ENCODE data around the gene JAKMIP2.

GRCh38 chr5:147639321-147639720, 143.2 kb downstream of the JAKMIP2 start:
- TF ChIP-seq CTCF (IDR thresholded peaks at IDR 0.05), result no peak
- TF ChIP-seq POLR2A (IDR thresholded peaks at IDR 0.05), result no peak
